GM12878 (cell line): ENCODE data around the gene MXRA7. TPM values are rescaled to one million over a fixed set of nuclear protein-coding genes. Genes with fewer than 3 reads are reported as not detected.

ENCODE experiments used
- ATAC-seq: fragments of 200-7000 bp; cut with Tn5 transposase; 3 replicates; pipeline ENCODE4 v1.9.1; 2020; ENCODE audit warnings: mild to moderate bottlenecking, moderate library complexity
- BruUV-seq: library from RNA; stranded (reverse); fragments of 400-500 nt; replicated peaks from 2 replicates; lab custom pipeline; 2021; lab: Mats Ljungman, UMichigan
- CTCF ChIA-PET: fragments of 300-600 bp; sonication (Branson Sonifier 250); formaldehyde crosslinking; extraction: SDS; loops from one replicate; lab custom pipeline; 2021; ENCODE audit warnings: inconsistent platforms; lab: Yijun Ruan, JAX
- POLR2A ChIA-PET: fragments of 350-600 bp; formaldehyde crosslinking; extraction: SDS; loops from one replicate; lab custom pipeline; 2021; ENCODE audit warnings: inconsistent platforms; lab: Charles Lee
- RAD21 ChIA-PET: fragments of 300-600 bp; sonication (Branson Sonifier 250); formaldehyde crosslinking; loops from one replicate; lab custom pipeline; 2023; ENCODE audit warnings: antibody characterized with exemption; ENCODE audit not compliant: unreplicated experiment; lab: Charles Lee
- SMC1A ChIA-PET: fragments of 300-600 bp; sonication (Branson Sonifier 250); formaldehyde crosslinking; loops from one replicate; lab custom pipeline; 2023; ENCODE audit not compliant: unreplicated experiment, uncharacterized antibody; lab: Charles Lee
- DNase-seq: peaks from one replicate; pipeline ENCODE4 v3.0.0-alpha.2; 2011; ENCODE audit warnings: low read depth, low spot score
- FAIRE-seq: peaks from 3 replicates; lab custom pipeline; 2011; peaks lifted over from hg19 to GRCh38; lab: Jason Lieb, UNC
- H2AFZ ChIP-seq: 2 replicates; pipeline ENCODE4 v1.6.0; 2011; ENCODE audit warnings: low read depth, low read length, control low read depth; ENCODE audit not compliant: control insufficient read depth
- H3K27ac ChIP-seq: 2 replicates; pipeline ENCODE4 v1.5.1; 2011; ENCODE audit warnings: control low read depth; ENCODE audit not compliant: control insufficient read depth, insufficient read depth
- H3K27me3 ChIP-seq, 2 experiments: replicated peaks in 1 of 2; 2 replicates each; pipeline versions ENCODE4 v1.6.0 to v1.6.1; 2011; ENCODE audit warnings: low read length in 1 of 2; ENCODE audit not compliant: control insufficient read depth in 2 of 2, insufficient read depth in 2 of 2
- H3K36me3 ChIP-seq, 2 experiments: 2 replicates each; pipeline ENCODE4 v1.5.1; 2011; ENCODE audit warnings: low read length in 1 of 2; ENCODE audit not compliant: control insufficient read depth in 2 of 2, insufficient read depth in 2 of 2
- H3K4me1 ChIP-seq: 2 replicates; pipeline ENCODE4 v1.6.1; 2011; ENCODE audit warnings: mild to moderate bottlenecking, low read length, moderate library complexity, mixed read lengths; ENCODE audit not compliant: control insufficient read depth, insufficient read depth
- H3K4me2 ChIP-seq: 2 replicates; pipeline ENCODE4 v1.6.0; 2011; ENCODE audit warnings: control low read depth; ENCODE audit not compliant: control insufficient read depth, insufficient read depth
- H3K4me3 ChIP-seq: fragments of 200-600 bp; sonication (generic); 2 replicates; pipeline ENCODE4 v1.5.1; 2016
- H3K79me2 ChIP-seq: 2 replicates; pipeline ENCODE4 v1.6.0; 2011; ENCODE audit warnings: low read length; ENCODE audit not compliant: control insufficient read depth, insufficient read depth
- H3K9ac ChIP-seq: 2 replicates; pipeline ENCODE4 v1.8.0; 2011; ENCODE audit warnings: low read length, control low read depth, mixed read lengths; ENCODE audit not compliant: control insufficient read depth, insufficient read depth
- H3K9me3 ChIP-seq: replicated peaks from 3 replicates; pipeline ENCODE4 v1.5.1; 2011; ENCODE audit warnings: mild to moderate bottlenecking, low read length; ENCODE audit not compliant: control insufficient read depth, insufficient read depth
- H4K20me1 ChIP-seq: 2 replicates; pipeline ENCODE4 v1.6.0; 2011; ENCODE audit not compliant: control insufficient read depth, insufficient read depth
- HDAC6 ChIP-seq: fragments of 200-600 bp; sonication (generic); IDR thresholded peaks from one replicate; pipeline ENCODE4 v1.8.0; 2017; ENCODE audit warnings: antibody characterized with exemption; ENCODE audit not compliant: unreplicated experiment
- MTA2 ChIP-seq: fragments of 450-650 bp; IDR thresholded peaks from 2 replicates; pipeline ENCODE4 v1.6.1; 2016; ENCODE audit warnings: low read depth, mild to moderate bottlenecking, moderate library complexity
- NFYA ChIP-seq: IDR thresholded peaks from 2 replicates; pipeline ENCODE4 v1.6.1; 2011; ENCODE audit warnings: low read depth, mild to moderate bottlenecking, low read length, improper control_type of control experiment, borderline replicate concordance
- RAD21 ChIP-seq: IDR thresholded peaks from 2 replicates; pipeline ENCODE4 v1.6.1; 2011; ENCODE audit warnings: mild to moderate bottlenecking, low read depth, low read length, moderate library complexity; ENCODE audit not compliant: insufficient read depth
- ZBED1 ChIP-seq: IDR thresholded peaks from 2 replicates; pipeline ENCODE4 v1.6.1; 2016; ENCODE audit warnings: borderline replicate concordance
- ZNF592 ChIP-seq: fragments of 450-650 bp; IDR thresholded peaks from 2 replicates; pipeline ENCODE4 v1.6.1; 2017; ENCODE audit warnings: mild to moderate bottlenecking, moderate library complexity
- ZZZ3 ChIP-seq: IDR thresholded peaks from 2 replicates; pipeline ENCODE4 v1.6.1; 2011; ENCODE audit warnings: low read depth; ENCODE audit not compliant: control insufficient read depth, insufficient read length
- WGBS: methylation state at CpG from one replicate; pipeline ENCODE4 v1.1.6; 2016; ENCODE audit warnings: low lambda C conversion rate; ENCODE audit not compliant: insufficient replicate concordance, insufficient coverage; ENCODE audit errors: missing lambda C conversion rate; 5-methylcytosine and 5-hydroxymethylcytosine counted together
- in situ Hi-C: fragments of 300-500 bp; cut with MboI; formaldehyde crosslinking; loops from 9 replicates; pipeline ENCODE4 v1.14.3; 2018; ENCODE audit warnings: mixed read lengths
- intact Hi-C: fragments of 100-400 bp; cut with micrococcal nuclease; formaldehyde crosslinking; loops from one replicate; pipeline ENCODE4 v1.14.2; 2022; ENCODE audit not compliant: unreplicated experiment
- polyA plus RNA-seq, 11 experiments: library from polyadenylated mRNA; depleted of rRNA in 4 of 11; unstranded in 6 of 11; stranded (reverse) in 5 of 11; fragments of >200 nt; fragmentation: Nextera tagmentation in 4 of 11; fragmentation: Illumina TruSeq in 1 of 11; extraction: Ambion mirVana in 4 of 11; extraction: Trizol in 1 of 11; gene quantifications; 1 replicate in 1 of 11; 2 replicates in 10 of 11; pipeline versions ENCODE4 v1.2.1 to v1.2.3, GENCODE V29; 2011 to 2016; ENCODE audit warnings: inconsistent platforms in 2 of 11, missing spikeins in 2 of 11, low read depth in 1 of 11
- total RNA-seq, 4 experiments: library from RNA; depleted of rRNA in 3 of 4; stranded (reverse); fragments of >200 nt in 3 of 4; fragmentation: Illumina TruSeq in 1 of 4; extraction: Trizol in 1 of 4; gene quantifications; 2 replicates each; pipeline versions ENCODE4 v1.2.1 to v1.2.3, GENCODE V29; 2013 to 2021
- TF ChIP-seq, protein P1 (sequence below): IDR thresholded peaks from 2 replicates; pipeline ENCODE4 v1.6.1; 2012; ENCODE audit warnings: improper control_type of control experiment, low read depth, low read length; ENCODE audit not compliant: insufficient replicate concordance

MXRA7 gene
- total and polyA plus RNA-seq, 10 of the 15 experiments (the other 5 are each of a cell fraction or from before 2014, with no cell fraction given) = 0.03 to 2.0 (median 0.33) TPM

GRCh38 chr17:76635659-76636360 lies 75.0 kb downstream of the MXRA7 start:
- H2AFZ ChIP-seq = no peak overlapping the region
- TF ChIP-seq NFYA (no peak), ZBED1 (no peak), HDAC6 (no peak), RAD21 (no peak), MTA2 (no peak), ZZZ3 (no peak), ZNF592 (no peak)
- TF ChIP-seq, protein P1, sequence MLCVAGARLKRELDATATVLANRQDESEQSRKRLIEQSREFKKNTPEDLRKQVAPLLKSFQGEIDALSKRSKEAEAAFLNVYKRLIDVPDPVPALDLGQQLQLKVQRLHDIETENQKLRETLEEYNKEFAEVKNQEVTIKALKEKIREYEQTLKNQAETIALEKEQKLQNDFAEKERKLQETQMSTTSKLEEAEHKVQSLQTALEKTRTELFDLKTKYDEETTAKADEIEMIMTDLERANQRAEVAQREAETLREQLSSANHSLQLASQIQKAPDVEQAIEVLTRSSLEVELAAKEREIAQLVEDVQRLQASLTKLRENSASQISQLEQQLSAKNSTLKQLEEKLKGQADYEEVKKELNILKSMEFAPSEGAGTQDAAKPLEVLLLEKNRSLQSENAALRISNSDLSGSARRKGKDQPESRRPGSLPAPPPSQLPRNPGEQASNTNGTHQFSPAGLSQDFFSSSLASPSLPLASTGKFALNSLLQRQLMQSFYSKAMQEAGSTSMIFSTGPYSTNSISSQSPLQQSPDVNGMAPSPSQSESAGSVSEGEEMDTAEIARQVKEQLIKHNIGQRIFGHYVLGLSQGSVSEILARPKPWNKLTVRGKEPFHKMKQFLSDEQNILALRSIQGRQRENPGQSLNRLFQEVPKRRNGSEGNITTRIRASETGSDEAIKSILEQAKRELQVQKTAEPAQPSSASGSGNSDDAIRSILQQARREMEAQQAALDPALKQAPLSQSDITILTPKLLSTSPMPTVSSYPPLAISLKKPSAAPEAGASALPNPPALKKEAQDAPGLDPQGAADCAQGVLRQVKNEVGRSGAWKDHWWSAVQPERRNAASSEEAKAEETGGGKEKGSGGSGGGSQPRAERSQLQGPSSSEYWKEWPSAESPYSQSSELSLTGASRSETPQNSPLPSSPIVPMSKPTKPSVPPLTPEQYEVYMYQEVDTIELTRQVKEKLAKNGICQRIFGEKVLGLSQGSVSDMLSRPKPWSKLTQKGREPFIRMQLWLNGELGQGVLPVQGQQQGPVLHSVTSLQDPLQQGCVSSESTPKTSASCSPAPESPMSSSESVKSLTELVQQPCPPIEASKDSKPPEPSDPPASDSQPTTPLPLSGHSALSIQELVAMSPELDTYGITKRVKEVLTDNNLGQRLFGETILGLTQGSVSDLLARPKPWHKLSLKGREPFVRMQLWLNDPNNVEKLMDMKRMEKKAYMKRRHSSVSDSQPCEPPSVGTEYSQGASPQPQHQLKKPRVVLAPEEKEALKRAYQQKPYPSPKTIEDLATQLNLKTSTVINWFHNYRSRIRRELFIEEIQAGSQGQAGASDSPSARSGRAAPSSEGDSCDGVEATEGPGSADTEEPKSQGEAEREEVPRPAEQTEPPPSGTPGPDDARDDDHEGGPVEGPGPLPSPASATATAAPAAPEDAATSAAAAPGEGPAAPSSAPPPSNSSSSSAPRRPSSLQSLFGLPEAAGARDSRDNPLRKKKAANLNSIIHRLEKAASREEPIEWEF = no peak
- TF ChIP-seq, all 136 proteins: peak for 0
- Histone ChIP-seq H3K27me3 (peaks cover 0 to 3% of the 10 kb centered on the region in 2 experiments; a peak in 2 of 4 replicates), H3K36me3 (no peaks in the 10 kb centered on the region), H3K79me2 (no peaks in the 10 kb centered on the region), H3K9ac (no peak overlapping the region), H3K27ac (no peak overlapping the region), H3K4me1 (no peaks in the 10 kb centered on the region), H3K4me2 (no peak overlapping the region), H3K9me3 (no peaks in the 10 kb centered on the region), H4K20me1 (no peaks in the 10 kb centered on the region), H3K4me3 (no peak overlapping the region)
- CTCF ChIA-PET = no interaction called here
- POLR2A ChIA-PET = no interaction called here
- WGBS = 48% methylated on average over 8 of the region's 8 CpGs
- SMC1A ChIA-PET = no interaction called here
- intact Hi-C loops (no loop called here), in situ Hi-C loops (no loop called here)
- RAD21 ChIA-PET = no interaction called here
- BruUV-seq = no TSS peak
- ATAC-seq = 0 out of 3 replicates have a peak, but pooled peaks have one; percentile 19
- no peak for FAIRE-seq
- no peak for DNase-seq
